CD4-positive, alpha-beta T cell treated with Interleukin-15 for 4 hours (primary cell): ENCODE measurements around the gene ATP12A.

Source experiments
- DNase-seq: peaks from one replicate; pipeline ENCODE4 v3.0.0-alpha.2; 2020; ENCODE audit warnings: low spot score

ATP12A gene

GRCh38 chr13:24663089-24663395 is 17.2 kb upstream of the ATP12A start:
- no peak for DNase-seq

GRCh38 chr13:24663586-24663985 is 16.6 kb upstream of the ATP12A start:
- no peak for DNase-seq

- no peak for DNase-seq
Measured at GRCh38 chr13:24664726-24665409, 15.3 kb upstream of the ATP12A start.

- no peak for DNase-seq
Measured at GRCh38 chr13:24668511-24668910, 11.7 kb upstream of the ATP12A start.

- no peak for DNase-seq
Measured at GRCh38 chr13:24668955-24669582, 11.1 kb upstream of the ATP12A start.

GRCh38 chr13:24670174-24670573 is 10.0 kb upstream of the ATP12A start:
- DNase-seq, result no peak

- DNase-seq, result no peak
Measured at GRCh38 chr13:24670961-24671381, 9.2 kb upstream of the ATP12A start.

- DNase-seq, result peak; percentile 20
Measured at GRCh38 chr13:24671386-24672113, 8.7 kb upstream of the ATP12A start.

- DNase-seq, result no peak
Measured at GRCh38 chr13:24672141-24673132, 7.8 kb upstream of the ATP12A start.

- DNase-seq, result no peak
Measured at GRCh38 chr13:24675806-24676570, 4.2 kb upstream of the ATP12A start.

- DNase-seq, result no peak
Measured at GRCh38 chr13:24678151-24678550, 2.1 kb upstream of the ATP12A start.

GRCh38 chr13:24679686-24680085 is 522 bp upstream of the ATP12A start:
- DNase-seq, result no peak

- no peak for DNase-seq
Measured at GRCh38 chr13:24680921-24681604, 855 bp downstream of the ATP12A start.

GRCh38 chr13:24681930-24682329 is 1.7 kb downstream of the ATP12A start:
- DNase-seq, result no peak

GRCh38 chr13:24682353-24682752 is 2.1 kb downstream of the ATP12A start:
- DNase-seq, result no peak

- DNase-seq, result no peak
Measured at GRCh38 chr13:24683351-24683750, 3.1 kb downstream of the ATP12A start.

GRCh38 chr13:24683838-24684599 is 3.8 kb downstream of the ATP12A start:
- peak; percentile 51 for DNase-seq

- DNase-seq, result peak; percentile 10
Measured at GRCh38 chr13:24684600-24684998, 4.4 kb downstream of the ATP12A start.

- DNase-seq, result no peak
Measured at GRCh38 chr13:24685314-24685713, 5.1 kb downstream of the ATP12A start.

GRCh38 chr13:24687611-24688010 is 7.4 kb downstream of the ATP12A start:
- no peak for DNase-seq
